PFSK-1 (cell line): ENCODE results near the gene RACK1.

ENCODE experiments used
- POLR2AphosphoS5 ChIP-seq: IDR thresholded peaks from 2 replicates; pipeline ENCODE4 v1.6.1; 2012; ENCODE audit warnings: low read depth, mild to moderate bottlenecking, control low read depth, low read length, moderate library complexity
- REST ChIP-seq, 2 experiments: IDR thresholded peaks; 2 replicates each; pipeline versions ENCODE4 v1.6.1 to v1.8.0; 2011 to 2012; ENCODE audit warnings: low read depth in 2 of 2, low read length in 2 of 2, control low read depth in 1 of 2, inconsistent platforms in 1 of 2, mild to moderate bottlenecking in 1 of 2, moderate library complexity in 1 of 2; ENCODE audit not compliant: insufficient read depth in 1 of 2
- TAF1 ChIP-seq: IDR thresholded peaks from 2 replicates; pipeline ENCODE4 v1.6.1; 2012; ENCODE audit warnings: low read length, control low read depth, borderline replicate concordance; ENCODE audit not compliant: insufficient read depth

GRCh38 chr5:181232593-181232992 is 11.1 kb downstream of the RACK1 start:
- TF ChIP-seq REST (IDR thresholded peaks at IDR 0.05; ENCODE audit: insufficient read depth in 1 of 2, low read depth in 2 of 2, low read length in 2 of 2) (no peak), POLR2AphosphoS5 (no peak), TAF1 (no peak)
